Panc1 (cell line): ENCODE results near the gene ACTL9. TPM values are rescaled to one million over a fixed set of nuclear protein-coding genes. Genes with fewer than 3 reads are reported as not detected.

Experiments used
- ATAC-seq: fragments of 200-7000 bp; cut with Tn5 transposase; 2 replicates; pipeline ENCODE4 v1.9.1; 2020; ENCODE audit warnings: mild to moderate bottlenecking, moderate library complexity
- BruUV-seq: library from RNA; stranded (reverse); fragments of 400-500 nt; replicated peaks from 2 replicates; lab custom pipeline; 2021; lab: Mats Ljungman, UMichigan
- CTCF ChIA-PET: fragments of 300-600 bp; sonication (Branson Sonifier 250); formaldehyde crosslinking; loops from one replicate; lab custom pipeline; 2022; ENCODE audit warnings: antibody characterized with exemption; lab: Charles Lee
- POLR2A ChIA-PET: fragments of 300-600 bp; sonication (Branson Sonifier 250); formaldehyde crosslinking; loops from one replicate; lab custom pipeline; 2022; ENCODE audit warnings: antibody characterized with exemption; lab: Charles Lee
- DNase-seq: peaks from one replicate; pipeline ENCODE4 v3.0.0-alpha.2; 2010; ENCODE audit warnings: low read depth, low spot score
- H3K27ac ChIP-seq: 2 replicates; pipeline ENCODE4 v1.5.1; 2011; ENCODE audit warnings: mild to moderate bottlenecking, low read length, inconsistent platforms
- H3K27me3 ChIP-seq: fragments of 200-500 bp; sonication (Bioruptor generic); 2 replicates; pipeline ENCODE4 v1.6.0; 2014; ENCODE audit warnings: low read length, inconsistent platforms; ENCODE audit not compliant: control insufficient read depth, insufficient read depth
- H3K36me3 ChIP-seq: fragments of 200-500 bp; sonication (Bioruptor generic); 2 replicates; pipeline ENCODE4 v1.5.1; 2014; ENCODE audit warnings: inconsistent platforms, mild to moderate bottlenecking, low read length, moderate library complexity; ENCODE audit not compliant: control insufficient read depth, insufficient read depth
- H3K4me1 ChIP-seq: 2 replicates; pipeline ENCODE4 v1.5.1; 2011; ENCODE audit warnings: inconsistent platforms, mild to moderate bottlenecking, low read length, moderate library complexity; ENCODE audit not compliant: control insufficient read depth, insufficient read depth
- H3K4me3 ChIP-seq, 2 experiments: 2 replicates each; pipeline ENCODE4 v1.5.1; 2011 to 2012; ENCODE audit warnings: low read depth in 2 of 2, low read length in 2 of 2, mild to moderate bottlenecking in 2 of 2, inconsistent platforms in 1 of 2, moderate library complexity in 1 of 2
- H3K9me3 ChIP-seq: fragments of 200-500 bp; sonication (Bioruptor generic); 2 replicates; pipeline ENCODE4 v1.5.1; 2014; ENCODE audit warnings: low read depth, mild to moderate bottlenecking, inconsistent platforms, low read length, moderate library complexity; ENCODE audit not compliant: control insufficient read depth, insufficient read depth
- POLR2AphosphoS5 ChIP-seq: IDR thresholded peaks from 2 replicates; pipeline ENCODE4 v1.6.1; 2012; ENCODE audit warnings: mild to moderate bottlenecking, low read depth, low read length, moderate library complexity
- SIN3A ChIP-seq: IDR thresholded peaks from 2 replicates; pipeline ENCODE4 v1.6.1; 2012; ENCODE audit warnings: low read depth, mild to moderate bottlenecking, low read length, moderate library complexity, borderline replicate concordance; ENCODE audit not compliant: insufficient read depth
- TCF7L2 ChIP-seq: IDR thresholded peaks from 2 replicates; pipeline ENCODE4 v1.6.1; 2011; ENCODE audit warnings: mild to moderate bottlenecking, low read depth, low read length, inconsistent platforms
- in situ Hi-C: cut with HindIII; loops from 2 replicates; pipeline ENCODE4 v1.10.0; 2016; ENCODE audit warnings: low sequenced_read_pairs, low pct_unique_long_range_greater_than_20kb
- intact Hi-C: fragments of 100-400 bp; cut with micrococcal nuclease; formaldehyde crosslinking; loops from one replicate; pipeline ENCODE4 v1.10.0; 2022; ENCODE audit not compliant: unreplicated experiment
- total RNA-seq: library from RNA; stranded (reverse); gene quantifications from one replicate; pipeline ENCODE4 v1.2.1, GENCODE V29; 2021; ENCODE audit not compliant: unreplicated experiment
- TF ChIP-seq, protein P1 (sequence below): fragments of 450-650 bp; IDR thresholded peaks from 2 replicates; pipeline ENCODE4 v1.5.1; 2017; ENCODE audit warnings: mild to moderate bottlenecking
- TF ChIP-seq, protein P2 (sequence below), 2 experiments: IDR thresholded peaks; 2 replicates each; pipeline ENCODE4 v1.6.1; 2011 to 2012; ENCODE audit warnings: low read depth in 2 of 2, control low read depth in 1 of 2, low read length in 1 of 2, mild to moderate bottlenecking in 1 of 2, moderate library complexity in 1 of 2; ENCODE audit not compliant: insufficient read depth in 1 of 2

Gene ACTL9
- total RNA-seq, 1 experiment from 2014 or later, result not detected

DNA sequence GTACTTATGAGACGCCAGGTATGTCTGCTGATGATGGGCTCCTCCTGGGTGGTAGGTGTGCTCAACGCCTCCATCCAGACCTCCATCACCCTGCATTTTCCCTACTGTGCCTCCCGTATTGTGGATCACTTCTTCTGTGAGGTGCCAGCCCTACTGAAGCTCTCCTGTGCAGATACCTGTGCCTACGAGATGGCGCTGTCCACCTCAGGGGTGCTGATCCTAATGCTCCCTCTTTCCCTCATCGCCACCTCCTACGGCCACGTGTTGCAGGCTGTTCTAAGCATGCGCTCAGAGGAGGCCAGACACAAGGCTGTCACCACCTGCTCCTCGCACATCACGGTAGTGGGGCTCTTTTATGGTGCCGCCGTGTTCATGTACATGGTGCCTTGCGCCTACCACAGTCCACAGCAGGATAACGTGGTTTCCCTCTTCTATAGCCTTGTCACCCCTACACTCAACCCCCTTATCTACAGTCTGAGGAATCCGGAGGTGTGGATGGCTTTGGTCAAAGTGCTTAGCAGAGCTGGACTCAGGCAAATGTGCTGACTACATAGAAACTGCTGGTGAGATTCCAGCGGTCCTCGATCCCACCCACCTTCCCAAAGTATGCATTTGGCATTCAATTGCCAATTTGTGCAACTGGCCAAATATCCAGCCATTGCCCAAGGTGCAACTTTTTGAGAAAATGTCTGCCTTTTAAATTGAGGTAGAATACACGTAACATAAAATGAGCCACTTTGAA, 33.0 kb upstream of the ACTL9 start:
- no peak for DNase-seq
- no peak for ATAC-seq
- H3K27ac ChIP-seq, result no peak overlapping the region
- intact Hi-C loops (no loop called here), in situ Hi-C loops (no loop called here)
- POLR2A ChIA-PET, result no interaction called here
- no peaks in the 10 kb centered on the region for H3K4me1 ChIP-seq
- CTCF ChIA-PET, result no interaction called here
- H3K36me3 ChIP-seq, result no peaks in the 10 kb centered on the region
- TF ChIP-seq, protein P1, sequence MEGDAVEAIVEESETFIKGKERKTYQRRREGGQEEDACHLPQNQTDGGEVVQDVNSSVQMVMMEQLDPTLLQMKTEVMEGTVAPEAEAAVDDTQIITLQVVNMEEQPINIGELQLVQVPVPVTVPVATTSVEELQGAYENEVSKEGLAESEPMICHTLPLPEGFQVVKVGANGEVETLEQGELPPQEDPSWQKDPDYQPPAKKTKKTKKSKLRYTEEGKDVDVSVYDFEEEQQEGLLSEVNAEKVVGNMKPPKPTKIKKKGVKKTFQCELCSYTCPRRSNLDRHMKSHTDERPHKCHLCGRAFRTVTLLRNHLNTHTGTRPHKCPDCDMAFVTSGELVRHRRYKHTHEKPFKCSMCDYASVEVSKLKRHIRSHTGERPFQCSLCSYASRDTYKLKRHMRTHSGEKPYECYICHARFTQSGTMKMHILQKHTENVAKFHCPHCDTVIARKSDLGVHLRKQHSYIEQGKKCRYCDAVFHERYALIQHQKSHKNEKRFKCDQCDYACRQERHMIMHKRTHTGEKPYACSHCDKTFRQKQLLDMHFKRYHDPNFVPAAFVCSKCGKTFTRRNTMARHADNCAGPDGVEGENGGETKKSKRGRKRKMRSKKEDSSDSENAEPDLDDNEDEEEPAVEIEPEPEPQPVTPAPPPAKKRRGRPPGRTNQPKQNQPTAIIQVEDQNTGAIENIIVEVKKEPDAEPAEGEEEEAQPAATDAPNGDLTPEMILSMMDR, result no peak
- TF ChIP-seq SIN3A, result no peak
- TF ChIP-seq POLR2AphosphoS5, result no peak
- TF ChIP-seq, protein P2, sequence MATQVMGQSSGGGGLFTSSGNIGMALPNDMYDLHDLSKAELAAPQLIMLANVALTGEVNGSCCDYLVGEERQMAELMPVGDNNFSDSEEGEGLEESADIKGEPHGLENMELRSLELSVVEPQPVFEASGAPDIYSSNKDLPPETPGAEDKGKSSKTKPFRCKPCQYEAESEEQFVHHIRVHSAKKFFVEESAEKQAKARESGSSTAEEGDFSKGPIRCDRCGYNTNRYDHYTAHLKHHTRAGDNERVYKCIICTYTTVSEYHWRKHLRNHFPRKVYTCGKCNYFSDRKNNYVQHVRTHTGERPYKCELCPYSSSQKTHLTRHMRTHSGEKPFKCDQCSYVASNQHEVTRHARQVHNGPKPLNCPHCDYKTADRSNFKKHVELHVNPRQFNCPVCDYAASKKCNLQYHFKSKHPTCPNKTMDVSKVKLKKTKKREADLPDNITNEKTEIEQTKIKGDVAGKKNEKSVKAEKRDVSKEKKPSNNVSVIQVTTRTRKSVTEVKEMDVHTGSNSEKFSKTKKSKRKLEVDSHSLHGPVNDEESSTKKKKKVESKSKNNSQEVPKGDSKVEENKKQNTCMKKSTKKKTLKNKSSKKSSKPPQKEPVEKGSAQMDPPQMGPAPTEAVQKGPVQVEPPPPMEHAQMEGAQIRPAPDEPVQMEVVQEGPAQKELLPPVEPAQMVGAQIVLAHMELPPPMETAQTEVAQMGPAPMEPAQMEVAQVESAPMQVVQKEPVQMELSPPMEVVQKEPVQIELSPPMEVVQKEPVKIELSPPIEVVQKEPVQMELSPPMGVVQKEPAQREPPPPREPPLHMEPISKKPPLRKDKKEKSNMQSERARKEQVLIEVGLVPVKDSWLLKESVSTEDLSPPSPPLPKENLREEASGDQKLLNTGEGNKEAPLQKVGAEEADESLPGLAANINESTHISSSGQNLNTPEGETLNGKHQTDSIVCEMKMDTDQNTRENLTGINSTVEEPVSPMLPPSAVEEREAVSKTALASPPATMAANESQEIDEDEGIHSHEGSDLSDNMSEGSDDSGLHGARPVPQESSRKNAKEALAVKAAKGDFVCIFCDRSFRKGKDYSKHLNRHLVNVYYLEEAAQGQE (IDR thresholded peaks at IDR 0.05; ENCODE audit: insufficient read depth in 1 of 2, low read depth in 2 of 2, low read length in 1 of 2), result peak; percentile 84 to 90
- no peak for TF ChIP-seq TCF7L2
- BruUV-seq, result no TSS peak
- H3K4me3 ChIP-seq, result no peak overlapping the region
- H3K27me3 ChIP-seq, result no peaks in the 10 kb centered on the region
- no peaks in the 10 kb centered on the region for H3K9me3 ChIP-seq

DNA sequence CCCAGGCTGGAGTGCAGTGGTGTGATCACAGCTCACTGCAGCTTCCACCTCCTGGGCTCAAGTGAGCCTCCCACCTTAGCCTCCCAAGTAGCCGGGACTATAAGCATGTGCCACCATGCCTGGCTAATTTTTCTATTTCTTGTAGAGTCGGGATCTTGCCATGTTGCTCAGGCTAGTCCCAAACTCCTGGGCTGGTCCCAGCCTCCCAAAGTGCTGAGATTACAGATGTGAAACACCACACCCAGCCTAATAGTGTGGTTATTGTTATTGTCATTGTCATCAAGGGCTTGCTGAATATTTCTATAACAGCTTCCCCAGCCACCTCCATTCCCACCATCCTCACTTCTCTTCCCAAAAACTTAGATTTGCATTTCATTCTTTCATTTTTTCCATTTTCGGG, 25.7 kb upstream of the ACTL9 start:
- CTCF ChIA-PET, result no interaction called here
- Histone ChIP-seq H3K27me3 (no peaks in the 10 kb centered on the region), H3K36me3 (no peaks in the 10 kb centered on the region), H3K9me3 (no peaks in the 10 kb centered on the region), H3K4me1 (no peaks in the 10 kb centered on the region), H3K4me3 (no peak overlapping the region), H3K27ac (no peak overlapping the region)
- no TSS peak for BruUV-seq
- POLR2A ChIA-PET, result no interaction called here
- in situ Hi-C loops (no loop called here), intact Hi-C loops (no loop called here)
- DNase-seq (no peak), ATAC-seq (no peak)
- TF ChIP-seq, protein P2 (IDR thresholded peaks at IDR 0.05; ENCODE audit: insufficient read depth in 1 of 2, low read depth in 2 of 2, low read length in 1 of 2), result no peak
- TF ChIP-seq POLR2AphosphoS5 (no peak), TCF7L2 (no peak), SIN3A (no peak)
- TF ChIP-seq, protein P1, result no peak
